Measurements from ENCODE around the gene TNFRSF1B.
A peak's percentile ranks its signal among the peaks of the same experiment; 100 is the strongest.
"Not testable (repeated sequence)": the region's sequence is repeated elsewhere in the genome, so short reads cannot be mapped to it uniquely, and the experiment has no call there.

TNFRSF1B gene

DNA sequence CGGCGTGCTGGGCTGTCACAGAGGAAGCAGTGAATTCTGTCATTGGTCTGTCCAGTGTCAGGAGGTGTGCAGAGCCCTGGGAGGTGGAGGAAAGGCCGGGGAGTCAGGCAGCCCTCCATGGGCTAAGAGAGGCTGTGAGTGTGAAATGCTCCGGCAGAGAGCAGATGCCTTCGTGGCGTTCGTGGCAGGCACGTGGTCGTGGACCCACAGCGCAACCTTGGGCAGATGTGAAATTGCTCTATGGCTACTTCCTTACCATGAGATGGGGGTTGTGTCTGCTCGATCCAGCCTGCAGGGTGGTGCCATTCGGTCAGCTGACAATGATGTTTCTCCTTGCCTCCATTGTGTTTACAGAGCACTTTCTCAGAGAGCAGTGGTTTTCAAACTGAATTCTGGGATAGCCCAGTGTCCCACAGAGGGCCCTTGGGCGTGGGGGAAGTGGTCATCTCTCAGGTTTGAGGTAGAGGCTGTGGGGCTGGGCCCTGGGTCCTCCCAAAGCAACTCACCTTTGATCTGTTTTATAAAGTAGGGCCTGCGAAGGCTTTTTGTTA lies 27.9 kb downstream of the TNFRSF1B start:
- DNase-seq, result no peak

DNA sequence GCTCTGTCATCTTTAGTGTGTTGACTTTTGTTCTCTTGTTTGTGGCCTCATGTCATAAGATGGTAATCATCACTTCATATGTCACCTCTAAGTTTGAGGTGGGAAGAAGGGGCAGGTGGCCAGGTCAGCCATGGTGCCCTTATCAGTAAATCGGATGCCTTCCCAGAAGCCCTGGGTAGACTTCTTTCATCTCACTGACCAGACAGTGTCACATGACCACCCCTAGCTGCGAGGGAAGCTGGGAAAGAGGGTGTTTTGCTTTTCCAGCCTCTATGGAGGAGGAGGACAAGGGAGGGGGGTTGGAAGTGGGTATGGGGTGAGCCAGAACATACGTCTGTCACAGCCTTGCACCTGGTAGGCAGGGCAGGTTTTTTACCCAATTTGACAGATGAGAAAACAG lies 28.6 kb downstream of the TNFRSF1B start:
- DNase-seq, result no peak

DNA sequence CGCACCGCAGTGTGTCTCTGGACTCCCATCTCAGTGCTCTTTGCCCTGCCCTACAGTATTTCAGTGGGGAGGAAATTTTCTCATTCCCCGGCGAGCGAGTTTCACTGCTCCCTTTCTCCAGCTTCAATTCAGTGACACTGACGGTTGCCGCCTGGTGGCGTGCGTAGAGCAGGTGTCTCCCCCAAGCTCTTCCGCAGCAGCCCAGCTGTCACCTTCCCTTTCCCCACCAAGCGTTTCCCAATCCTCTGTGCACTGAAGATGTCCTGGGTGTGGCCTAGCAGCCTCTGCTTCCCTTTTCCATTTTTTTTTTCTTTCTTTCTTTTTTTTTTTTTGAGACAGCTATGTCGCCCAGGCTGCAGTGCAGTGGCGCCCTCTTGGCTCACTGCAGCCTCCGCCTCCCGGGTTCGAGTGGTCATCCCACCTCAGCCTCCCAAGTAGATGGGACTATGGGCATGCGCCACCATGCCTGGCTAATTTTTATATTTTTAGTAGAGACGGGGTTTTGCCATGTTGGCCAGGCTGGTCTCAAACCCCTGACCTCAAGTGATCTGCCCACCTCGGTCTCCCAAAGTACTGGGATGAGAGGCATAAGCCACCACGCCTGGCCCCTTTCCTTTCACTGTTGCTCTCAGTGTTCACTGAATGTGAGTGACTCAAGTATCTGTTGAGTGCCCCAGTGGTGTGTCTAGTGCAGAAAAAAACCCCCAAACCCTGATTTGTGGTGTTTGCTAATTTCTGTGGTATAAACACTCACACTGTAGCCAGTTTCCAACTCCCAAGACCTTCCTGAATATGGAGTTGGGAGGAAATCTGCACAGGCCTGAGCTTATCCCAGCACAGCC lies 30.1 kb downstream of the TNFRSF1B start:
- no peak for DNase-seq

DNA sequence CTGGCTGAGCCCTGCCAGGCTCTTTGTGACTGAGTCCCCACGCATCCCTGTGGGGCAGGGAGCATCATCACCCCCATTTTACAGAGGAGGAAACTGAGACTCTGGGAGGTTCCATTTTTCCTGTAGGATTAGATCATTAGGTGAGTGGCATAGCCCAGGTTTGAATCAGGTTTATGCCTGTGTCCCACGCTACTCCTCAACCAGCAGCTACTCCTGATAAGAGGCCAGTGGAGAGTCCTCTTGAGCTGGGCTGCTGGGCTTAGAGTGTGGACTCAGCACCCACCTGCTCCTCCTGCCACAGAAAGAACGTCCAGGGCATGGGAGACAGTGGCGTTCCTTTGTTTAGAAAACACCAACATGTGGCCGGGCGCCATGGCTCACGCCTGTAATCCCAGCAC lies 30.7 kb downstream of the TNFRSF1B start:
- DNase-seq, result no peak

DNA sequence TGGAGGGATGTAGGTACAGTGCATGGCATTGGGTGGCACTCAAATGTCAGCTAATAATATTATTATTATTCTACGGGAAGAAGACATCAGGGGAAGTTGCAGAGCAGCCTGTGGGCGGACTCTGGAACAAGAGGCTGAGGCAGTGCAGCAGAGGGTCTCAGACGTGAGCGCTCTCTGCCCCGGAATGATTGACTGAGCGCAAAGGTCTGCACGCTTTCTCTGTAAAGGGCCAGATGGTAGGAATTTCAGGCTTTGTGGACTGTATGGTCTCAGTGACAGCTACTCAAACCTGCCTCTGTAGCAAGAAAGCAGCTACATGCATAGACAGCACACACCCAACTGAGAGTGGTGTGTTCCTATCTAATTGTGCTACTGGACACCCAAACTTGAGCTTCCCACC lies 33.4 kb downstream of the TNFRSF1B start:
- no peak for DNase-seq

DNA sequence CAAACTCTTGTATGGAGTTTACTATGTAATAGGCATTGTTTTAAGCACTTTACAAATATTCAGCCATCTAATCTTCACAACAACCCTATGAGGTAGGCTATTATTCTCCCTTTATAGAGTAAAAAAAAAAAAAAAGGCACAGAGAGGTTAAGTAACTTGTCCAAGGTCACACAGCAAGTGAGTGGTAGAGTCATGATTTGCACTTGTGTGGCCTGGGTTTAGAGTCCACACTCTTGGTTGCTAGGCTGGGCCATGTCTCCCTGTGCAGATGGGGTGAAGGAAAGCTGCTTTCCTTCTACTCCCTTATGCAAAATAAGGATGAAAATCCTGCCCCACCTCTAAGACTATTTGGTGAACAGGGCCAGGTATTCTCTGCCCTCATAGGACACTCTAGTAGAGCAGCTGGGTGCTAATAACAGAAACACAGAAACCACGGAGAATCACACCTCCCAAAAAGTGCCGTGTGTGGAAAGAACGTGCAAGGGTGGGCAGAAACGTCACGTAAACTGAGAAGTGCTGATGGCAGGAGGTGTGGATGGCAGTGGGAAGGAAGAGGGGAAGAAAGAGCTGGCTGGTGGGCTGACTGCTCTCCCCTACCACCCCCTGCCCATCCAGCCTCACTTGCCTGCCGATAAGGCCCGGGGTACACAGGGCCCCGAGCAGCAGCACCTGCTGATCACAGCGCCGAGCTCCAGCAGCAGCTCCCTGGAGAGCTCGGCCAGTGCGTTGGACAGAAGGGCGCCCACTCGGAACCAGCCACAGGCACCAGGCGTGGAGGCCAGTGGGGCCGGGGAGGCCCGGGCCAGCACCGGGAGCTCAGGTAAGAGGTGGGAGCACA lies 34.8 kb downstream of the TNFRSF1B start:
- DNase-seq, result peak in 1 of 2 experiments; percentile 32

DNA sequence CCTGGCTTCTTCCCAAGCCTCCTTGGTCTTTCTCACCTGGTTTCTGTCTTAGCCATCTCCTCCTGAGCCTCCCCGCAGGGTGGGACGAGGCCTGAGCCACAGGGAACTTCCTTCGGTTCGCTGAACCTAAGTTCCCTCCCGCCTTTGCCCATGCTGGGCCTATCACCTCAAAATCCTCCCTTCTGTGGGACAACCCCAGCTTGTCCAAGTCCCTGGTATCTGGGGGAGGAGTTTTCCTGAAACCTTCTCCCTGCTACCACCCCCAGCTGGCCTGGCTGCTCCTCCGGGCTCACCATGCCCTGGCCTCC lies 35.4 kb downstream of the TNFRSF1B start:
- no peak for DNase-seq

DNA sequence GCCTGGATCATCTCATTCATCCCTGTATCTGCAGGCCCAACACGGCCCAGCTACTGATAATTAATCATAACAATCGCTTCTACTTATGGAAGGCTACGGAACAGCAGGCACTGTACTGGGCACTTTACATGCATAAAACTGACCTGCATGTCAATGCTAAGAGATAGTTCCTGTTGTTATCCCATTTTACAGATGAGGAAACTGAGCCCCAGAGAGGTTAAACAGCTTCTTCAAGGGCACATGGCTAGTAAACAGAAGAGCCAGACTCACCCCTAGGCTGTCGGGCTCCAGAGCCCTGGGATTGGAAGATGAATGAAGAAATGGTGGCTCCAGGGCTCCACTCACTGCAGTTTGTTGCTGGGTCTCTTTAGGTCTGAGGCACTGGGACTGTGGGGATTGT lies 35.8 kb downstream of the TNFRSF1B start:
- no peak for DNase-seq

DNA sequence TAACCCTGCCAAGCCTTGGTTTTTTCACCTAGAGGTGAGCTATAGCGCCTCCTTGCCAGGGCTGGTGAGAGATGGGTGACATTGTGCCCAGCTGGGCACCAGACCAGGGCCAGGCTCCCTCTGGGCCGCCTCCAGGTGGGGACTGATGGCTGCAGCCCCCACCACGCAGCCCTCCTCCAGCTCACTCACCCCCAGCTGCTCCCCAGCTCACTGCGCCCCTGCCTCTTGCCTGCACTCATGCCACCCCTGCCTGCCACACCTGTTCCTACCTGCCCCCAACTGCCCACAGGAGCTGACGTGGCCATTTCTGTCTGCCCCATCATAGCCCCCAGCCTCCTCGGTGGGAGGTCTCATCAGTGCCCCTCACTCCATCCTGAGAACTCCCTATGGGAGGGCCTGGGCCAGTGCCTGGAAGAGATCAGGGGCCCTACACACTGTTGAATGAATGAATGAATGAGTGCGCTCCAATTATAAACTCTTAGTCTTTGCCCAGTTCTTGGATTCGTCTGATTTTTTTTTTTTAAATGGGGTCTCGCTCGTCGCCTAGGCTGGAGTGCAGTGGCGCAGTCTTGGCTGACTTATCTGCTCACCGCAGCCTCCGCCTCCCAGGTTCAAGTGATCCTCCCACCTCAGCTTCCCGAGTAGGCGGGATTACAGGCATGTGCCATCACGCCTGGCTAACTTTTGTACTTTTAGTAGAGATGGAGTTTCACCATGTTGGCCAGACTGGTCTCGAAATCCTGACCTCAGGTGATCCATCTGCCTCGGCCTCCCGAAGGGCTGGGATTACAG lies 36.6 kb downstream of the TNFRSF1B start:
- DNase-seq, result no peak

DNA sequence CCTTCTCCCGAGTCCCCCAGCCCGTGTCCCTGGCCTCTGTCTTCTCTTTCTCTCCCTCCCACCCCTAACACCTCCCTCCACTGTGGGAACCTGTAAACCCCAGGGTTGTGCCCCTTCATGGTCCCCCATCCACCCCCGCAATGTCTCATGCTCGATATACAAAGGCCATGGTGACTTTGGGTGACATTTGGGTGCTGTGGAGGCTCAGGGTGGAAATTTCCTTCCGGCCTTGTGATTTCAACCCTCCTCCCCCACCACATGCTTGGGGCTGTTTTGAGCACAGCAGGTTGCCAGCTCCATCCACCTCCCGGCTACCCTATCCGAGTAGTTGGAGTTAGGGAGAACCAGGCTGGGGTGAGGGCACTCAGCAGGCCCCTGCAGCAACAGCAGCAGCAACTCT lies 37.3 kb downstream of the TNFRSF1B start:
- peak; percentile 56 to 71 for DNase-seq

DNA sequence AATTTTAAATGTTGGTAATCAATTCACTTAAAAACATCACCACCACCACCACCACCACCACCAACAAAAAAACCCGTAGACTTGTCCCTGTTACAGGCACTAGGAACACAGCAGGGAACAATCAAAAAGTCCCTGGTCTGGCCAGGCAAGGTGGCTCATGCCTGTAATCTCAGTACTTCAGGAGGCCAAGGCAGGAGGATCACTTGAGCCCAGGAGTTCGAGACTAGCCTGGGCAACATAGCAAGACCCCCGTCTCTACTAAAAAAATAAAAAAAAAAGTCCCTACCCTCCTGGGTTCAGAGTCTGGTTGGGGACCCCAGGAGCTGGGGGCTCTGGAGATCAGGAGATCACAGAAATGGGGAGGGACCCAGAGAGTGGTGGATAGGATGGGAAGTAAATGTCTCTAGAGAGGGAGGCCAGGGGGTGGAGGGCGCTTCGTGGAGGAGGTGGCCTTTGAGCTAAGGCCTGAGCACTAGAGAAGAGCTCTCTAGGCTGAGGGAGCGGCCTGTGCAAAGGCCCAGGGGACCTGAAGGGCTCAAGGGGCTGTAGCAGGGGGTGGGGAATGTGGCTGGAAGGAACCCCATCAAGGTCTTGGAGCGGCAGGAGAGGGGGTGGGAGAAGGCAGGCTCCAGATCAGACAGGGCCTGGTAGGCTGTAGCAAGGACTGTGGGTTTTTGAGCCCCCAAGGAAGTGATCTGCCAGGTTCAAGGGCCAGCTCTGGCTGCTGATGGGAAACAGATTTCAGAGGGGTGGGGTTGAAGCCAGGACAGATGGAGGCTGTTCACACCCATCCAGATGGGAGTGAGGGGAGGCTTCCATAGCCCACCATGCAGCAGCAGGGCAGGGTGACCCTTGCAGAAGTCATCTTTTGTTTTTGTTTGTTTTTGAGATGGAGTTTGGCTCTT lies 38.2 kb downstream of the TNFRSF1B start:
- DNase-seq, result no peak

DNA sequence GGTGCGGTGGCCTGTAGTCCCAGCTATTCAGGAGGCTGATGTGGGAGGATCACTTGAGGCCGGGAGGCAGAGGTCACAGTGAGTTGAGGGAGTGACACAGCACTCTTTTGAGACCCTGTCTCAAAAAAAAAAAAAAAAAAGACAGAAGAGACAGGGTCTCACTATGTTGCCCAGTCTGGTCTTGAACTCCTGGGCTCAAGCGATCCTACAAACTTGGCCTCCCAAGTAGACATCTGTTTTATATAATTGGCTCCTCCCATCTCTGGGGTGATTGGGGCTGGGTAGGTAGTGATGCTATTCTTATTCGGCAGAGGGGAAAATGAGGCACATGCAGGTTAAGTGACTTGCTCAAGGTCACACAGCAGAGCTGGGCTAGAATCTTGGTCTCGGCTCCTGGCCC lies 39.4 kb downstream of the TNFRSF1B start:
- DNase-seq, result no peak

DNA sequence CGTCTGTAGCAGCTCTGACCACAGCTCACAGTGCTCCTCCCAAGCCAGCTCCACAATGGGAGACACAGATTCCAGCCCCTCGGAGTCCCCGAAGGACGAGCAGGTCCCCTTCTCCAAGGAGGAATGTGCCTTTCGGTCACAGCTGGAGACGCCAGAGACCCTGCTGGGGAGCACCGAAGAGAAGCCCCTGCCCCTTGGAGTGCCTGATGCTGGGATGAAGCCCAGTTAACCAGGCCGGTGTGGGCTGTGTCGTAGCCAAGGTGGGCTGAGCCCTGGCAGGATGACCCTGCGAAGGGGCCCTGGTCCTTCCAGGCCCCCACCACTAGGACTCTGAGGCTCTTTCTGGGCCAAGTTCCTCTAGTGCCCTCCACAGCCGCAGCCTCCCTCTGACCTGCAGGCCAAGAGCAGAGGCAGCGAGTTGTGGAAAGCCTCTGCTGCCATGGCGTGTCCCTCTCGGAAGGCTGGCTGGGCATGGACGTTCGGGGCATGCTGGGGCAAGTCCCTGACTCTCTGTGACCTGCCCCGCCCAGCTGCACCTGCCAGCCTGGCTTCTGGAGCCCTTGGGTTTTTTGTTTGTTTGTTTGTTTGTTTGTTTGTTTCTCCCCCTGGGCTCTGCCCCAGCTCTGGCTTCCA lies 40.1 kb downstream of the TNFRSF1B start:
- DNase-seq, result no peak

DNA sequence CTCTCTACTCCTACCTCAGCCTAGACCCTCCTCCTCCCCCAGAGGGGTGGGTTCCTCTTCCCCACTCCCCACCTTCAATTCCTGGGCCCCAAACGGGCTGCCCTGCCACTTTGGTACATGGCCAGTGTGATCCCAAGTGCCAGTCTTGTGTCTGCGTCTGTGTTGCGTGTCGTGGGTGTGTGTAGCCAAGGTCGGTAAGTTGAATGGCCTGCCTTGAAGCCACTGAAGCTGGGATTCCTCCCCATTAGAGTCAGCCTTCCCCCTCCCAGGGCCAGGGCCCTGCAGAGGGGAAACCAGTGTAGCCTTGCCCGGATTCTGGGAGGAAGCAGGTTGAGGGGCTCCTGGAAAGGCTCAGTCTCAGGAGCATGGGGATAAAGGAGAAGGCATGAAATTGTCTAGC lies 41.5 kb downstream of the TNFRSF1B start:
- DNase-seq, result no peak

DNA sequence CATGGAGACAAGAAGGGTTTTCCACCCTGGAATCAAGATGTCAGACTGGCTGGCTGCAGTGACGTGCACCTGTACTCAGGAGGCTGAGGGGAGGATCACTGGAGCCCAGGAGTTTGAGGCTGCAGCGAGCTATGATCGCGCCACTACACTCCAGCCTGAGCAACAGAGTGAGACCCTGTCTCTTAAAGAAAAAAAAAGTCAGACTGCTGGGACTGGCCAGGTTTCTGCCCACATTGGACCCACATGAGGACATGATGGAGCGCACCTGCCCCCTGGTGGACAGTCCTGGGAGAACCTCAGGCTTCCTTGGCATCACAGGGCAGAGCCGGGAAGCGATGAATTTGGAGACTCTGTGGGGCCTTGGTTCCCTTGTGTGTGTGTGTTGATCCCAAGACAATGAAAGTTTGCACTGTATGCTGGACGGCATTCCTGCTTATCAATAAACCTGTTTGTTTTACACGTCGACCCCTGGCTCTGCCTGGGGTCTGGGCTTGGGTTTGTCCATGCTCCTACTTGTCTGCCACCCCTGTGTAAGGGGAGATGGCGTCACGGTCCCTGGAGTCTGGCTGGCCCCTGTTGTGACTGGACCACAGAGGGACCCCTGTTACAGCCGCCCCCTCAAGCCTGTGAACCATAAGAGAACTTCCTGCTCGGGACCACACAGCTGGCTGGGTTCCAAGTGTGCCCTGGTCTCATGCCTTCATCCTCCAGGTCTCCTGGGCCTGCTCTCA lies 42.1 kb downstream of the TNFRSF1B start:
- DNase-seq, result peak; percentile 93 to 94

DNA sequence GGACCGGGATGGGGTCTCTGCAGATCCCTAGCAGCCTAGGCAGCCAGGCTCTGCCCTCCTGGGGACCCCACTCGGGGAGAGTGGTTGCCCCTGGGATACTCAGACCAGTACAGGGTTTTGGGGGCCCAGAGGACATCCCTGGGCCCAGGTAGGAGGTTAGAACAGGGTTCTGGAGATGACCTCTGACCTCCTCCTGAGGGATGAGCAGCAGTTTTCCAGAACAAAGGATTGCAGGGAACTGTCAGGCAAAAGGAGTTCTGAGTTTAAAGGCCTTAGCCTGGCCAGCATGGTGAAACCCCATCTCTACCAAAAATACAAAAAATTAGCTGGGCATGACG lies 42.7 kb downstream of the TNFRSF1B start:
- DNase-seq, result no peak

DNA sequence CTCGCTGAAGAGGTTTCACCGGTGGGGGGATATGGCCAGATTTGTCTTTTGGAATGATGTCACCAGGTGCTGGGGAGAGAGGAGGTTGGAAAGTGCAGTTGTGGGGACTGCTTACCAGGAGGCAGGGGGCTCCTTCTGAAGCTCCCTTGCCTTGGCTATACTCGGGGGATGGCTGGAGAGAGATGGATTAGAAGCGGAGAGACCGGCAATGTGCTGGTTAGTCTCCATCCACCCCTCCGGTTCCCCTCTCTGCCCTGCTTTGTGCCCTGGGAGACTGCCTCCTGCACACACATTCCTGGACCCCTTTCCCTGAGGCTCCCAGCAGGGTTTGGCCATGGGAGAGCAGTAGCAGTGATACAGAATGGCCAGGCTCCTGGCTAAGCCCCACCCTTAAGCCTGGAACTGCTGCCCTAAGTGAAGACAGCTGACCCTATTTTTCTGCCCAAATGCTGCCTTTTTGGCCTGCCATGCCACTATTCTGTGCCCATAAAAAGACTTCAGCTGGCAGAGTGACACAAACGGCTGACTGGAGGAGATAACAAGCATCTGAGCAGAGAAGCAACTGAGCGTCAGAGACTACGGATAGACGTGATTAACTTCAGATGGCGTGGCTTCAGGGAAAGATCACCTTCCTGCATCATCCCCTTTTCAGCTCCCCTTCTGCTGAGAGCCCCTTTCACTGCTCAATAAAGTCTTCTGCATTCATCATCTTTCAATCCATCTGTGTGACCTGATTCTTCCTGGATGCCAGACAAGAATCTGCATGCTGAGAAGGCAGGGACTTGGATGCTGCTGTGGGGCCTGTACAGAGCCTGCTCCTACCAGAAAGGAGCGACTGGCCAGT lies 48.5 kb downstream of the TNFRSF1B start:
- no peak for DNase-seq

DNA sequence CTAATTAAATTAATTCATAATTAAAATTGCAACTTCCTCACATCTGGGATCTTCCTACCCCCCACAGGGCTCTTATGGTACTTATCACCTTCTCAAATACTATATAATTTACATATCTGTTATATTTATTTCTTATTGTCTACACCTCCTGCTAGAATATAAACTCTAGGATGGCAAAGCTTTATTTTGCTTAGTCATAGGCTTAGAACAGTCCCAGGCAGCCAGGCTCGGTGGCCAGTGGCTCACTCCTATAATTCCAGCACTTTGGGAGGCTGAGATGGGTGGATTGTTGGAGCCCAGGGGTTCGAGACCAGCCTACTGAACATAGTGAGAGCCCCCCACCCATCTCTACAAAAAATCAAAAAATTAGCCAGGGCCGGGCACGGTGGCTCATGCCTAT lies 53.0 kb downstream of the TNFRSF1B start:
- DNase-seq, result no peak

DNA sequence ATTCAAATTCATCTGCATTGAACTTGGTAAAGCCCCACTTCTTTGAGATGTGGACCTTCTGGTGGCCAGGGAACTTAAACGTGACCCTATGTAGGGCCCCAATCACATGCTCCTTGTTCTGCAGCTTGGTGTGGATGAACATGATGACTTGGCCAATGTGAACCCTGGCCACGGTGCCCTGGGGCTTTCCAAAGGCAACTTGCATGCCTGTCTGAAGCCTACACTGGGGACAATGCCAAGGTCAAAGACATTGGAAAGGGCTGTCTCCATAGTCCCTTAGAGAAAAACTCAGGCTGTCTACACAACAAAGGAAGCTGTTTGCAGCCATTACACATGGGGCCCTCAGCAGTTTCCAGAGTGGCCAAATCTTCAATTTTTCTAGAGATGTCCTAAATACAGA lies 54.1 kb downstream of the TNFRSF1B start:
- DNase-seq, result no peak

DNA sequence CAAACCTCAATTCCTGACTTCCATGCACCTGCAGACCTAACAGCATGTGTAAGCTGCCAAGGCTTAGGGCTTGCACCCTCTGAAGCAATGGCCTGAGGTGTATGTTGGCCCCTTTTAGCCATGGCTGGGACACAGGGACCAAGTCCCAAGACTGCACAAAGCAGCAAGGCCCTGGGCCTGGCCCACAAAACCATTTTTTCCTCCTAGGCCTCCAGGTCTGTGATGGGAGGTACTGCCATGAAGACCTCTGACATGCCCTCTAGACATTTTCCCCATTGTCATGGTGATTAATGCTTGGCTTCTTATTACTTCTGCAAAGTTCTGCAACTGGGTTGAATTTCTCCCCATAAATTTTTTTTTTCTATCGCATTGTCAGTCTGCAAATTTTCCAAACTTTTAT lies 55.9 kb downstream of the TNFRSF1B start:
- not testable (repeated sequence) for DNase-seq
